Measurements from ENCODE around the gene MRPL58. TPM values are rescaled to one million over a fixed set of nuclear protein-coding genes. Genes with fewer than 3 reads are reported as not detected.
"Not testable (repeated sequence)": the region's sequence is repeated elsewhere in the genome, so short reads cannot be mapped to it uniquely, and the experiment has no call there.

Gene MRPL58
- total RNA-seq, 1 experiment from 2014 or later = 92.6 TPM

DNA sequence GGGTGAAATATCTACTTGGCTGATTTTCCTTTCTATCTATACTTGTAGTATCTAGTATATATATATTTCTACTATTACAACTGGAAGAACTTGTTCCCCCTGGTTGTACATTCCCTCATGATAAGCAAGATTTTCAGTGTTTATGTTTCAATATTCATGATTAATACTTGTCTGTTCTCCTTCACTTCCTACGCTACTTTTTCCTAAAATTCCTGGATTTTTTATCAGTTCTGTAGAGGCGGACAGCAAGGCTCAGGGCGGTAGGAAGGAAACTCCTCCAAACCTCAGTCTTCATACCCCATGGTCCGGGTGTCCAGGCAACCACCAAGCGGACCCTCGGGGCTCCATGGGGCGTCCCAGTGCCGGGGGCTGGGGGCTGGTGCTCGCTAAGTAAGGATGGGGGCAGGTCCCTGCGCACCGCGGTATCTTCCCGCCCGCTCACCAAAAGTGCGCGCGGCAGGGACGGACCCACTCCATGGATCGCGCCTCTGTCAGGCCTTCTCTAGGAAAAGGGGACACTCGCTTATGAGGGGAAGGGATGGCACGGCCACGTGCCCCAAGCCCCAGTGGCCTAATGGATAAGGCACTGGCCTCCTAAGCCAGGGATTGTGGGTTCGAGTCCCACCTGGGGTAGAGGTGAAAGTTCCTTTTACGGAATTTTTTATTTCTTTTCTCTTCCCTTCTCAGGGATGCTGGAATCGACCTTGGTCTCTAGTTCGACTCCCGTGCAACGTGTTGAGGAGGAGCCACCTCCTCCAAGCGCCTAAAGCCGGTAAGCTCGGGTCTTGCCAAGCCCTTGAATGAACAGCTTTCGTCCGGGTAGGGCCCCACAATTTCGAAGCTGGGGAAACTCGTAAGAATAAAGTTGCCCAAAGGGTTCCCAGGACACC lies 21.1 kb downstream of the MRPL58 start:
- in situ Hi-C loops (cut with HindIII; ENCODE audit: low pct_unique_long_range_greater_than_20kb, low sequenced_read_pairs) = no loop called here

DNA sequence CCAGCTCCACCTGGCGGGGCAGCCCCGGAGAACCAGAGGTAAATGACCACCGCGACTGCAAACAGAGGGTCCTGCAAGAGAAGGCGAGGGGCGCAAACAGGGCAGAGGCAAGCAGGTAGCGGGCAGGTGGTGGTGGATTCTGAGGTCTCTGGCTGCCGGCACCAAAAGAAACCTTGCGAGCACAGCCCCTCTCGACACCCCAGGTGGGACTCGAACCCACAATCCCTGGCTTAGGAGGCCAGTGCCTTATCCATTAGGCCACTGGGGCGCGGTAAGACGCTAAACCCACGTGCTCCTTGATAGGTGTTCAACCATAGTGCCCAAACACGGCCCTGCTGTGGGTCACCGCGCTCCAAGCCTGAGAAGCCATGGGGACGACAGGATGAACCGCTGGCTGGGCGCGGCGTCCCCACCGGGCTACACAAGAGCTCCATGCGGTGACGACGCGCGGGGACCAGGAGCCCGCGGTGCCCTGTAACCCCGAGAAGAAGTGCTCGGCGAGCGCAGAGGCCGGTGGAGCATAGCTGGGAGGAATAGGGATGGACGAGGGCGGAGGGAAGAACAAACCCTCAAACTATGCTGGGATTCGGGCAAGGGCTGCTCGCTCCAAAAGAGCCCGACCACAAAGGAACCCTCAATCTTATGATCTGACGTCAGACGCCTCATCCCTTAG lies 21.9 kb downstream of the MRPL58 start:
- DNase-seq (ENCODE audit: low read depth, low spot score) = peak; percentile 98
- in situ Hi-C loops (cut with HindIII; ENCODE audit: low pct_unique_long_range_greater_than_20kb, low sequenced_read_pairs) = no loop called here

More for the DNA sequence above, 21.1 kb downstream of the MRPL58 start:
- DNase-seq (ENCODE audit: low read depth, low spot score) = peak; percentile 99

DNA sequence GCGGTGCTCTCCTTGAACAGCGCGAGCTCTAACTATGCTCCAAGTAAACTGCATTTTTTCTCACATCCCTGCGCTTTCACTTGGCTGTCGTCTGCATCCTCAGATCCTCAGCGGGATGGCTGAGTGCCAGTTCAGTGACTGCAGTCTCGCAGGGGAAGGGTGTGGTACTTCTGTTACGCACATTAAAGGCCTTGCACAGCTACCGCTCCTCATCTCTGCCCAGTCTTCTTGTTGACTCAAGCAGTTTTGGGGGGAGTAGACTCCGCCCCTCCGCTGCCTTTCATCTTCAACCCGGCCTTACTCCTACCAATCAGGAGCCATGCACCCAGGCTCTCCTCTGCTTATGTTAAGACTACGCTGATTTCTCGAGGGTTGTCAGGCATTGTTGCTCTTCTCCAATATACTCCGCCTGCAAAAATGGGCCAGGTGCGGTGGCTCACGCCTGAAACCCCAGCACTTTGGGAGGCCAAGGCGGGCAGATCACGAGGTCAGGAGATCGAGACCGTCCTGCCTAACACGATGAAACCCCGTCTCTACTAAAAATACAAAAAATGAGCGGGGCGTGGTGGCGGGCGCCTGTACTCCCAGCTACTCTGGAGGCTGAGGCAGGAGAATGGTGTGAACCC lies 24.3 kb downstream of the MRPL58 start:
- in situ Hi-C loops (cut with HindIII; ENCODE audit: low pct_unique_long_range_greater_than_20kb, low sequenced_read_pairs) = no loop called here
- no peak for DNase-seq (ENCODE audit: low read depth, low spot score)

DNA sequence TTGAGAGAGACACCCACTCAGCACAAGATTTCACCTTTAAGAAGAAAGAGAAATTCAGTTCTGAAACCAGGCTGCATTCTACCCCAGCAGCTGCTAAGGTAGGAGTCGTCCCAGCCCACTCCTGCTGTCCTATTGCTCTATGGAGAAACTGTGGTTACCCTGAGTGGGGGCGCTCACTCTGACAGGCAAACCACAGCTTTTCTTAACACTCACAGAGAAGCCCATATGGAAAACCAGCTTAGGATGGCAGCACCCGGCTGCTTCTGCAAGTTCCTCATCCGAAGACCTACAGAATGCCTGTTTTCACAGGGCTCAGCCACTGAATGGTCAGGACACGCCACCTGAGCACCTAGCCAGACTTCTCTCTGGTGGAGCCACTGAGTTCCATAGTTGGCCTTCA lies 26.8 kb downstream of the MRPL58 start:
- in situ Hi-C loops (cut with HindIII; ENCODE audit: low pct_unique_long_range_greater_than_20kb, low sequenced_read_pairs) = no loop called here
- DNase-seq (ENCODE audit: low read depth, low spot score) = no peak

DNA sequence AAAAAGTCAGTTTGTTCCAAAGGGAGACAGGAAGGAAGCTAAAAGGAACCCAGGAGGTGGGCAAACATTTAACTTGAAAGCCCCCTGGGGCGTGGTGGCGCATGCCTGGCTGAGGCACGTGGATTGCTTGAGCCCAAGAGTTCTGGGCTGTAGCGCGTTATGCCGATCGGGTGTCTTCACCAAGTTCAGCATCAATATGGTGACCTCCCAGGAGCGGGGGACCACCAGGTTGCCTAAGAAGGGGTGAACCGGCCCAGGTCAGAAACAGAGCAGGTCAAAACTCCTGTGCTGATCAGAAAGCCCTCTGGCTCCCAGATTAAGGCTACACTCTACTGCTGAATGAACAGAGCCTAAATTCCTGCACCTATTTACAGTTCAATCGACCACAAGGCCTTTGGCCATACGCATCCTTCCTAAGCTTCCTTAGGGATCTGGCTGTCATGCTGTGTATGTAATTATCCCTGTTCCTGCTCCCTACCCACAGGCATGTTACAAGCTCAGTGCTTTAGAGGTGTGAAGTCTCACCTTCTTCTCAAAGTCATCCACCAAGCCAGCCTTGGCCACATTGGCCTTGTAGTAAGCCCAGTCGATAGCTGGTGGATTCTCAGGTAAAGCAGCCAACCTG lies 29.3 kb downstream of the MRPL58 start:
- no peak for DNase-seq (ENCODE audit: low read depth, low spot score)
- in situ Hi-C loops (cut with HindIII; ENCODE audit: low pct_unique_long_range_greater_than_20kb, low sequenced_read_pairs) = no loop called here

DNA sequence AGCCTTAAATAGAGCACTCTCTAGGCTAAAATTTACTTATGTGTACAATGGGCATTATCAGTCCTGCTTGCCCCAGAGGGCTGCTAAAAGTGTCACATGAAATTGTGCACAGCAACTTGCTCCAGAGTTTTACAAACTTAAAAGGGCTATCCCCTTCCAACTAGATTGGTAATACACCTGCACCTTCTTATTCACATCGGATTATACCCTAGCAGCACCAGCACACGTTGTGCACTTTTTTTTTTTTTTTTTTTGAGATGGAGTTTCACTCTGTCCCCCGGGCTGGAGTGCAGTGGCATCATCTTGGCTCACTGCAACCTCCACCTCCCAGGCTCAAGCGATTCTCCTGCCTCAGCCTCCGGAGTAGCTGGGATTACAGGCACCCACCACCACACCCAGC lies 31.3 kb downstream of the MRPL58 start:
- DNase-seq (ENCODE audit: low read depth, low spot score); in situ Hi-C loops (cut with HindIII; ENCODE audit: low pct_unique_long_range_greater_than_20kb, low sequenced_read_pairs): not testable (repeated sequence)

DNA sequence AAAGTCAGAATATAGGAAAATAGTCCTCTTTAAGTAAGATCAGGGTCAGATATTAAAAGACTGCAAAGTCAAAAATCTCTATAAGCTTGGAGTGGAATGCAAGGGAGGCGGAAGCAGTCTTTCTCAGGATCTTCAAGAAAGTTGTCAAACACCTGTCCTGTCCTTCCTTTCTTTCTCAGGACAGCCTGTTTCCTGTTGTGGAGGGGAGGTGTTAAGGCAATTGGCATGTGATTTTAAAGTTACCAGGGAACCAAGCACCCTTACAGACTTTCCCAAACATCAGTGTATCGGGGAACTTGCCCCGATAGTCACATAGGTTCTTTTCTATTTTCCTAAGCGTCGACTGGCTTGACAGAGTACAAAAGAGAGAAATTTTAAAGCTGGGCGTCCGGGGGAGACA lies 32.2 kb downstream of the MRPL58 start:
- in situ Hi-C loops (cut with HindIII; ENCODE audit: low pct_unique_long_range_greater_than_20kb, low sequenced_read_pairs) = no loop called here
- no peak for DNase-seq (ENCODE audit: low read depth, low spot score)

DNA sequence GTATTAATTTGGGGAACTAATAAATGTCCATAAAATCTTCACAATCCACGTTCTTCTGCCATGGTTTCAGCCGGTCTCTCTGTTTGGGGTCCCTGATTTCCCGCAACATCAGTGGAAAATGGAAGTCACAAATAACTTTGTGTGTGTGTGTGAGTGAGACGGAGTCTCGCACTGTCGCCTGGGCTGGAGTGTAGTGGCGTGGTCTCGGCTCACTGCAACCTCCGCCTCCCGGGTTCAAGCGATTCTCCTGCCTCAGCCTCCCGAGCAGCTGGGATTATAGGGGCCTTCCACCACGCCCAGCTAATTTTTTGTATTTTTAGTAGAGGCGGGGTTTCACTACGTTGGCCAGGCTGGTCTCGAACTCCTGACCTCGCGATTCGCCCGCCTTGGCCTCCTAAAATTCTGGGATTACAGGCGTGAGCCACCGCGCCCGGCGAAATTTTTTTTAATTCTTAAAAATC lies 33.5 kb downstream of the MRPL58 start:
- DNase-seq (ENCODE audit: low read depth, low spot score); in situ Hi-C loops (cut with HindIII; ENCODE audit: low pct_unique_long_range_greater_than_20kb, low sequenced_read_pairs): not testable (repeated sequence)

DNA sequence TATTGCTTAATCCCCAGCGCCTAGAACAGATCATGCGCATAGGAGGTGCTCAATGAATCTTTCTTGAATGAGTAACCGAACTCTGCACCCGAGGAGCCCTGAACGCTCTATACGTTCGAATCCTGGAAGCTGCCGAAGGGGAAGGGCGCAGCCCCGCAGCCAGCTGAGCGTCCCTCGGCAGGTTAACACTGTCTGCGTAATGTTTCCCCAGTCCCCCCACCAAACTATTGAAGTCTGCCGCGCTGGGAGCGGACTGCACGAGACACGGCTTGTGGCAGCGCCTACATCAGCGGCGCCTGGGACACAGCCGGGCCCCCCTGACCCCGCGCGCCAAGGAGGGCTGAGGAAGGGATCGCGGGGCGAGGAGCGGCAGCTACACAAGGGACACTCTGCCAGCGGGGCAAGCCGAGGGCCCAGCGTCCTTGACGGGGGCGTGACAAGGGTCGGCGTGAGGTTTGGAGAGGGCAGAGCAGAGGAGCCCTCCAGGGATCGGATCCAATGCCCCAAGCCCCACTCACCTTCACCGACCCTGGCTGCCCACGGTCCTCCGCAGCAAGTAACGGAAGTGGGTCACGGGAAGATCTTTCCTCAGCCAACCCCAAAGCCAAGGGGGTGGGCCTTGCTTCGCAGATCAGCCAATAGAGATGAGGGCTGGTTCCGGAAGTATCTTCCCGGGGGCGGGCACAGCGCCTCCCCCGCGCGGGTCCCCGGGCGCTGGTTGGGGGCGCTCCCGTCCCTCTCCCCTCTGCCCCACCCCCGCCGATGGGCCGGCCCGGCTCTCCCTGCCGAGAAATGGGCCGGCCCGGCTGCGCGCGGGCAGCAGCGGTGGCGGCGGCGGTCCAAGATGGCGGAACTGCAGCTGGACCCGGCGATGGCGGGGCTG lies 34.2 kb downstream of the MRPL58 start, which contains the start of the genes ATP5PD and KCTD2:
TSS of gene ATP5PD (minus strand) at position 563 of the 883 bp plus-strand sequence. CDS start 4,319 bp downstream, outside the sequence.
TSS of gene KCTD2 (plus strand) at position 819 of the 883 bp plus-strand sequence. CDS start at position 845, 26 bp downstream.
- peak; percentile 99 for DNase-seq (ENCODE audit: low read depth, low spot score)
- in situ Hi-C loops (cut with HindIII; ENCODE audit: low pct_unique_long_range_greater_than_20kb, low sequenced_read_pairs) = no loop called here

DNA sequence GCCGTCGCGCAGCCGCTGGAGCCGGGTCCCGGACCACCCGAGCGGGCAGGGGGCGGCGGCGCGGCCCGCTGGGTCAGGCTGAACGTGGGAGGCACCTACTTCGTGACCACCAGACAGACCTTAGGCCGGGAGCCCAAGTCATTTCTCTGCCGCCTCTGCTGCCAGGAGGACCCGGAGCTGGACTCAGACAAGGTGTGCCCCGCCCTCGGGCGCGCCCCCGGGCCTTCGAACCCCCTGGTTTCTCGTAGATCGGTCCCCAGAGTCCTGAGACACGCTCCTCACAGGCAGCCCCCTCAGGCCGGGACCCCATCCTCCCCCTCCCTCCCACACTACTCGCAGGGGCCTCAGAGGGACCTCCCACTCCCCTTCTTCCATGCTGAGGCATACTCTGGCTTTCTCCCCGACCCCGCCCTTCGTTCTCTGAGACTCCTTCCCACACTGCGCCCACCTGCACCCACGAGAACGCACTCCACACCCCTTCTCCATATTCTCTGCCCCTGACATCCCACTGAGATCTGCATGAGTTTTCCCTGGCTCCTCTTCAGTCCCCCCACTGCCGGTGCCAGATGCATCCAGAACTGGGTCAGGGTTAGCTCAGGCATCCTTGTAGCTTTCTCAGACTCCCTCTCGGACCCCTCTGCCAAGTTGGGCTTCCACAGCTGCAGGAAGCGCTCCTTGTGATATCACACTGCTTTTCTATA lies 35.1 kb downstream of the MRPL58 start:
- in situ Hi-C loops (cut with HindIII; ENCODE audit: low pct_unique_long_range_greater_than_20kb, low sequenced_read_pairs) = no loop called here
- DNase-seq (ENCODE audit: low read depth, low spot score) = no peak

DNA sequence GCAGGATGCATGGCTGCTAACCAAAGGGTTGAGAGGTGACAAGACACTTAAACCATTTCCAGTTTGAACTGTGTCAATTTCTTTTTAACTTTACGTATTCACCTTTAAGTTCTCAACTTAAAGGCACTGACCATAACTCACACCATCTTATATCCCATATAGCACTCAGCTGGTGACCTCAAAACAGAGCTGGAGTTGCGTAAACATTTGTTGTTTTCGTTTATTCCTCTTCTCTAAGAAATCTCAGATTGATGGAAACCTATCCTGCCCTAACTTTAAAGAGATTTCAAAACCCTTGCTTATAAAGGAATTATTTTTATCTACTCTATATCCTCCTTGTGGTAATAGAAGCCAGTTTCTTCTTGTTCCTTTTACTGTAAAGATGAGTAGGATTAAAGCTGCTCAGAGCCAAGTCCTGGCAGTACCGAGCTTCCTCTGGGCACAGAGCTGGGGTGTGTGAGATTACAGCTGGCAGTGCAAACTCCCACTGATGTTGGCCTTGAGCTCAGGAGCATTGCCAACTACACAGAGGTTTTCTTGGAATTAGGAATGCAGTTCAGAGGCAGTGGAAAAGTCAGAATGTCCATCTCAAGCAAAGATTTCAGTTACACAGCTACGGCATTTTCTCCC lies 35.9 kb downstream of the MRPL58 start:
- in situ Hi-C loops (cut with HindIII; ENCODE audit: low pct_unique_long_range_greater_than_20kb, low sequenced_read_pairs) = no loop called here
- DNase-seq (ENCODE audit: low read depth, low spot score) = no peak

DNA sequence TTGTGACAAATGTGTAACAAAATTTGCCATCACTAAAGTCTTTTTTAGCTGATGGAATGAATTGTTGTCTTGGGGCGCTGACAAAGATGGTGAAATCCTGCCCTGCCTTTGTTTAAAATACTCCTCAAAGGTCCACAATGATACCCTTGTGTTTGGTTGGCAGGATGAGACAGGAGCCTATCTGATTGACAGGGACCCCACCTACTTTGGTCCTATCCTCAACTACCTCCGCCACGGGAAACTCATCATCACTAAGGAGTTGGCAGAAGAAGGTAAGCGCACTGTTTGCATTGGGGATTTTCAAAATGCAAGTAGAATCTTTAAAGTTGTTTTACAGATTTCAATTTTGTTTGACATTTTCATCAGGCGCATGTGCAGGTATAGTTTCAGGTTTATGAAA lies 36.6 kb downstream of the MRPL58 start:
- in situ Hi-C loops (cut with HindIII; ENCODE audit: low pct_unique_long_range_greater_than_20kb, low sequenced_read_pairs) = no loop called here
- no peak for DNase-seq (ENCODE audit: low read depth, low spot score)

DNA sequence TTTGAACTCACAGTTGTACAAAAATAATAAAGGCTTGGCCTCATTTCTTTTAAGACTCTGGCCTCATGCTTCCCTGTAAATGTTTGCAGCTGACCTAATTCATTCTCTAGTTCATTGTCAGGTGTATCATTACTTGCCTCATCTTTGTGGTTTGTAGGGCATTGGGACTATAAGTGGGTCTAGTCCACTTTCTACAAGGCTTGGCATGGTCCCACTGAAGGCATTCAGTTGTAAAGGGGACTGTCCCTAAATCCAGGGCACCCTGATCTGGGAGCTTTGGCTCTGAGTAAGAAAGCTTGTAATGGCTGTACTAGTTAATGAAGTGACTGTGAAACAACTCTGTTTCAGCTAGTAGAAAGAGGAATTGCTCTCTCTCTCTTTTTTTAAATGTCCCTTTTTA lies 37.2 kb downstream of the MRPL58 start:
- in situ Hi-C loops (cut with HindIII; ENCODE audit: low pct_unique_long_range_greater_than_20kb, low sequenced_read_pairs) = no loop called here
- DNase-seq (ENCODE audit: low read depth, low spot score) = no peak

DNA sequence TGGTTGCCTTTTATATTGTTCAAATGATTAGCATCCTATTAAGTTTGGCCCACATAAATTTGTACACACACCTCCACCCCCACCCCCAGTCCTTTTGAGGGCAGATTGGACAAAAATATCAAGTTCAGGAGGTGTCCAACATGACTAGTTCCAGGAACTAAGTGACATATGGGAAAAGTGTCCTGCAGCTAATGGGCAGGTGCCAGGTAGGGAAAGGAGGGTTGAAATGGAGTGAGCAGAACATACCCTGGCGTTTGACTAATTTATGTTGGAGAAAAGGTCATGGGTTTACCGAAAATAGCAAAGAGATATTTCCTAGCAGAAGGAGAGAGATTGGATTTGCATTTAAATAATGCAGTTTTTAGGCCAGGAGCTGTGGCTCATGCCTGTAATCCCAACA lies 39.5 kb downstream of the MRPL58 start:
- DNase-seq (ENCODE audit: low read depth, low spot score) = no peak
- in situ Hi-C loops (cut with HindIII; ENCODE audit: low pct_unique_long_range_greater_than_20kb, low sequenced_read_pairs) = no loop called here

DNA sequence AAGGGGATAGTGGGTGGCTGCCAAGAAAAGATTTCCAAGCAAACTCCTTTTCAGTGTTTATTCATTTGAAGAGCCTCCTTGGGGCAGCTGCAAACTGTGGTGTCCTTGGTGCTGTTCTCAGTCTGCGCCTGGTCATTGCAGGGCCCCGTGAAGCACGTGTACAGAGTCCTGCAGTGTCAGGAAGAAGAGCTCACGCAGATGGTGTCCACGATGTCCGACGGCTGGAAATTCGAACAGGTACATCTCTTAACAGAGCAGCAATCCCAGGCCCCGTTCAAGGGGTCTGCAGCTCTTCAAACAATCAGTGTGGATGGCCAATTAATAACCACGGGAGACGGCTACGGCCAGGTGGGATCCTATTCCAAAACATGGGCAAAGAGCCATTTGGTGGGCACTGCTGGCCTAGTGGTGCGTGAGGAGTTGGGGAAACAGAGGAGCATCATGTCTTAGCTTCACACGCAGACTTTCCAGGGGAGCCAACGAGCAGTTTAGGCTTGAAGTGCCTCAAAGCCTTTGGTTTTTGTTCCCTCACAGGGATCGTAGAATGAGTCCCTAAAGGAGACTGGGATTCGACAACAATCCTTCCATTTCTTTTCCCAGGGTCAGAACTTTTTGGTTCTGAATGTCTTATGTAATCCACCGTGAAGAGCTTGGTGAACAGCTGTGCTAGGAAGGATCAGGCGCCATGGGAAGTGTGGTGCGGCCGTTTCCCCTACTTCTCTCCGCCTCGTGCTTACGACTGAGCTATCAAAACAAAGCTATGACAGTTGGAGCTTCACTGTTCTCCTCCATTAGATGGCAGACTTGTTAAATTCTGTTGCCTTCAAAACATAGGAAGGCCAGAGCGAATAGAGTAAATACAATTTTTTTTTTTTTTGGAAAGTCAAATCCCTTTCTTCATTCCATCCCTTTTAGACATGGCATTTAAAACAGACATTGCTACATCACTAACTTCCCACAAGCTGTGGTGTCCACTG lies 47.2 kb downstream of the MRPL58 start:
- in situ Hi-C loops (cut with HindIII; ENCODE audit: low pct_unique_long_range_greater_than_20kb, low sequenced_read_pairs) = no loop called here
- DNase-seq (ENCODE audit: low read depth, low spot score) = peak; percentile 74

Measured in SK-MEL-5 (cell line).